K562 (cell line): Measurements from ENCODE around the gene RFC5. TPM values are rescaled to one million over a fixed set of nuclear protein-coding genes. Genes with fewer than 3 reads are reported as not detected.

Experiments used
- ATAC-seq: fragments of 200-7000 bp; cut with Tn5 transposase; 3 replicates; pipeline ENCODE4 v1.9.1; 2020; ENCODE audit warnings: moderate library complexity
- BruUV-seq: library from RNA; stranded (reverse); fragments of 400-500 nt; replicated peaks from 2 replicates; lab custom pipeline; 2021; lab: Mats Ljungman, UMichigan
- CTCF ChIA-PET: fragments of 300-600 bp; formaldehyde crosslinking; extraction: SDS; loops from one replicate; lab custom pipeline; 2021; ENCODE audit warnings: low intra/inter-chr PET ratio; lab: Yijun Ruan, JAX
- POLR2A ChIA-PET: fragments of 300-600, 350-650 bp; sonication (Branson Sonifier 250); formaldehyde crosslinking; extraction: SDS; loops from one replicate; lab custom pipeline; 2021; ENCODE audit warnings: antibody characterized with exemption, inconsistent platforms; lab: Yijun Ruan, JAX
- DNase-seq, 4 experiments: peaks; one replicate each; pipeline versions ENCODE4 v3.0.0 to v3.0.0-alpha.2; 2011 to 2018; ENCODE audit warnings: low spot score in 3 of 4, mixed read lengths in 3 of 4; ENCODE audit errors: extremely low read depth in 1 of 4
- FAIRE-seq: peaks from 2 replicates; lab custom pipeline; 2011; peaks lifted over from hg19 to GRCh38; lab: Jason Lieb, UNC
- H2AFZ ChIP-seq: 2 replicates; pipeline ENCODE4 v1.6.0; 2011; ENCODE audit warnings: low read depth, low read length, control low read depth, inconsistent platforms
- H3K27ac ChIP-seq: fragments of 200-600 bp; 3 replicates; pipeline ENCODE4 v1.8.0; 2011; ENCODE audit warnings: low read depth, mild to moderate bottlenecking, control low read depth, inconsistent platforms, low read length, moderate library complexity, mixed read lengths; ENCODE audit errors: extremely low read depth
- H3K27me3 ChIP-seq, 2 experiments: fragments of 300-600 bp in 1 of 2; 2 replicates in 1 of 2; 3 replicates in 1 of 2; pipeline versions ENCODE4 v1.6.0 to v1.8.0; 2011; ENCODE audit warnings: inconsistent platforms in 2 of 2, low read length in 2 of 2, mild to moderate bottlenecking in 1 of 2, mixed read lengths in 1 of 2, moderate library complexity in 1 of 2; ENCODE audit not compliant: control insufficient read depth in 2 of 2, insufficient read depth in 2 of 2
- H3K36me3 ChIP-seq: fragments of 300-600 bp; 3 replicates; pipeline ENCODE4 v1.8.0; 2011; ENCODE audit warnings: mild to moderate bottlenecking, low read length, inconsistent platforms; ENCODE audit not compliant: control insufficient read depth, insufficient read depth
- H3K4me1 ChIP-seq, 2 experiments: fragments of 200-600 bp in 1 of 2; replicated peaks in 1 of 2; 2 replicates in 1 of 2; 3 replicates in 1 of 2; pipeline versions ENCODE4 v1.5.1 to v1.8.0; 2011; ENCODE audit warnings: inconsistent platforms in 2 of 2, low read length in 2 of 2, mild to moderate bottlenecking in 1 of 2, mixed read lengths in 1 of 2, moderate library complexity in 1 of 2; ENCODE audit not compliant: control insufficient read depth in 2 of 2, insufficient read depth in 2 of 2
- H3K4me2 ChIP-seq: 2 replicates; pipeline ENCODE4 v1.6.1; 2011; ENCODE audit warnings: low read length, control low read depth, inconsistent platforms, mixed read lengths; ENCODE audit not compliant: insufficient read depth
- H3K4me3 ChIP-seq: fragments of 200-600 bp; sonication (generic), shearing (Covaris generic); 2 replicates; pipeline ENCODE4 v1.5.1; 2016; ENCODE audit warnings: control low read depth, inconsistent platforms
- H3K79me2 ChIP-seq: fragments of 200-600 bp; 3 replicates; pipeline ENCODE4 v1.8.0; 2011; ENCODE audit warnings: low read length, inconsistent platforms; ENCODE audit not compliant: control insufficient read depth, insufficient read depth
- H3K9ac ChIP-seq, 2 experiments: 2 replicates each; pipeline versions ENCODE4 v1.6.0 to v1.6.1; 2011; ENCODE audit warnings: low read depth in 2 of 2, low read length in 2 of 2, control low read depth in 1 of 2, inconsistent platforms in 1 of 2, mild to moderate bottlenecking in 1 of 2, mixed read lengths in 1 of 2; ENCODE audit not compliant: insufficient read depth in 1 of 2
- H3K9me1 ChIP-seq: one replicate; pipeline ENCODE4 v1.6.0; 2011; ENCODE audit warnings: inconsistent platforms, mild to moderate bottlenecking, low read length, moderate library complexity; ENCODE audit not compliant: control insufficient read depth, insufficient read depth
- H3K9me3 ChIP-seq: replicated peaks from 2 replicates; pipeline ENCODE4 v1.5.1; 2011; ENCODE audit warnings: low read depth, low read length, inconsistent platforms; ENCODE audit not compliant: control insufficient read depth, insufficient read depth
- H4K20me1 ChIP-seq: replicated peaks from 2 replicates; pipeline ENCODE4 v1.6.1; 2011; ENCODE audit warnings: low read length, inconsistent platforms, mixed read lengths; ENCODE audit not compliant: control insufficient read depth, insufficient read depth
- E2F4 ChIP-seq: sonication (generic); formaldehyde crosslinking; IDR thresholded peaks from 2 replicates; pipeline ENCODE4 v1.8.0; 2022; ENCODE audit warnings: mild to moderate bottlenecking, low read depth, missing genetic modification reagents
- EHMT2 ChIP-seq: fragments of 450-650 bp; IDR thresholded peaks from 2 replicates; pipeline ENCODE4 v1.6.1; 2018; ENCODE audit warnings: antibody characterized with exemption
- ESRRA ChIP-seq: fragments of 450-650 bp; IDR thresholded peaks from 2 replicates; pipeline ENCODE4 v1.6.1; 2014; ENCODE audit warnings: low read depth, mild to moderate bottlenecking, moderate library complexity, borderline replicate concordance
- THRB ChIP-seq: fragments of 450-650 bp; formaldehyde crosslinking; conservative IDR thresholded peaks from 2 replicates; pipeline ENCODE4 v1.4.0; 2022; ENCODE audit warnings: mild to moderate bottlenecking, missing genetic modification characterization
- U2AF1 ChIP-seq: fragments of 200-400 bp; formaldehyde crosslinking; optimal IDR thresholded peaks from 2 replicates; pipeline ENCODE3; 2017; ENCODE audit warnings: mild to moderate bottlenecking, low read depth, low read length, moderate library complexity
- WGBS: fragments of 100-300 bp; shearing (Covaris generic); methylation state at CpG from one replicate; pipeline ENCODE4 v1.1.6; 2016; ENCODE audit warnings: low coverage, mixed read lengths; ENCODE audit not compliant: insufficient coverage; ENCODE audit errors: missing lambda C conversion rate; 5-methylcytosine and 5-hydroxymethylcytosine counted together
- in situ Hi-C: fragments of 300-500 bp; cut with MboI; formaldehyde crosslinking; loops from 4 replicates; pipeline ENCODE4 v1.15.0; 2018; ENCODE audit warnings: inconsistent platforms, mixed read lengths
- intact Hi-C: fragments of 100-400 bp; cut with micrococcal nuclease; formaldehyde crosslinking; loops from 2 replicates; pipeline ENCODE4 v1.14.2; 2022
- polyA plus RNA-seq, 8 experiments: library from polyadenylated mRNA; depleted of rRNA in 4 of 8; stranded (reverse) in 5 of 8; unstranded in 3 of 8; fragments of >200 nt; fragmentation: Nextera tagmentation in 2 of 8; fragmentation: Illumina TruSeq in 1 of 8; extraction: Ambion mirVana in 2 of 8; extraction: Trizol in 1 of 8; gene quantifications; 2 replicates each; pipeline versions ENCODE4 v1.2.1 to v1.2.3, GENCODE V29; 2011 to 2014; ENCODE audit warnings: inconsistent platforms in 1 of 8, missing spikeins in 1 of 8
- total RNA-seq, 7 experiments: library from RNA; depleted of rRNA in 6 of 7; stranded (reverse); fragments of >200 nt in 6 of 7; fragmentation: Illumina TruSeq in 2 of 7; extraction: Trizol in 2 of 7; gene quantifications; 2 replicates each; pipeline versions ENCODE4 v1.2.1 to v1.2.3, GENCODE V29; 2011 to 2021; ENCODE audit warnings: low replicate concordance in 1 of 7

RFC5 gene
- total and polyA plus RNA-seq, 9 of the 15 experiments (the other 6 are each of a cell fraction or from before 2014, with no cell fraction given), result 61.8 to 189 (median 92.9) TPM

- ChIA-PET CTCF (no interaction called here), POLR2A (interaction anchor here (0.9 kb wide), 1 partner anchor 8 kb away, joined by 3 read pairs; no protein-coding TSS in a partner anchor)
- Histone ChIP-seq H3K27ac (no peak overlapping the region), H4K20me1 (no peaks in the 10 kb centered on the region), H3K79me2 (peaks cover 23% of the 10 kb centered on the region), H3K9me3 (no peaks in the 10 kb centered on the region), H3K27me3 (no peaks in the 10 kb centered on the region), H3K4me3 (no peak overlapping the region), H3K9me1 (peaks cover 3% of the 10 kb centered on the region), H3K36me3 (peaks cover 89% of the 10 kb centered on the region), H3K4me1 (peaks cover 0 to 10% of the 10 kb centered on the region in 2 experiments; a peak in 2 of 5 replicates), H3K9ac (no peak overlapping the region), H2AFZ (no peak overlapping the region), H3K4me2 (no peak overlapping the region)
- intact Hi-C loops, result no loop called here
- no peak for DNase-seq
- no peak for TF ChIP-seq ESRRA
- in situ Hi-C loops, result no loop called here
- WGBS, result 72% methylated on average over 7 of the region's 9 CpGs
- ATAC-seq, result no peak
- FAIRE-seq, result no peak
- no TSS peak for BruUV-seq
Measured at GRCh38 chr12:118023301-118023860, 6.9 kb downstream of the RFC5 start.

GRCh38 chr12:118025168-118025567 lies 8.7 kb downstream of the RFC5 start:
- Histone ChIP-seq H3K4me1 (peaks cover 0 to 10% of the 10 kb centered on the region in 2 experiments; a peak in 2 of 5 replicates), H3K27me3 (no peaks in the 10 kb centered on the region), H3K9me1 (peaks cover 3% of the 10 kb centered on the region), H4K20me1 (no peaks in the 10 kb centered on the region), H3K4me3 (no peak overlapping the region), H3K9me3 (no peaks in the 10 kb centered on the region), H3K36me3 (peaks cover 88% of the 10 kb centered on the region), H3K79me2 (peaks cover 6% of the 10 kb centered on the region; the same call in 1 of the 3 replicates), H3K27ac (no peak overlapping the region), H2AFZ (no peak overlapping the region), H3K9ac (no peak overlapping the region), H3K4me2 (no peak overlapping the region)
- CTCF ChIA-PET, result no interaction called here
- no peak for TF ChIP-seq THRB (CRISPR knock-in tag)
- TF ChIP-seq E2F4 (CRISPR knock-in tag), result no peak
- no peak for TF ChIP-seq EHMT2
- TF ChIP-seq U2AF1, result no peak
- BruUV-seq, result no TSS peak
- POLR2A ChIA-PET, result no interaction called here
- WGBS, result 80% methylated on average over 4 of the region's 4 CpGs
- no peak for ATAC-seq
- intact Hi-C loops (no loop called here), in situ Hi-C loops (no loop called here)
- no peak for FAIRE-seq
- DNase-seq, result no peak
